H1 (cell line): ENCODE measurements around the gene DCAF16. TPM values are rescaled to one million over a fixed set of nuclear protein-coding genes. Genes with fewer than 3 reads are reported as not detected.

Experiments
- CTCF ChIA-PET: fragments of 300-600 bp; sonication (Branson Sonifier 250); formaldehyde crosslinking; loops from one replicate; lab custom pipeline; 2021; ENCODE audit not compliant: partially characterized antibody; lab: Charles Lee
- POLR2A ChIA-PET: fragments of 300-600 bp; sonication (Branson Sonifier 250); formaldehyde crosslinking; loops from one replicate; lab custom pipeline; 2021; ENCODE audit warnings: inconsistent platforms; ENCODE audit not compliant: partially characterized antibody; lab: Charles Lee
- DNase-seq, 2 experiments: peaks; one replicate each; pipeline versions ENCODE4 v3.0.0 to v3.0.0-alpha.2; 2010 to 2022; ENCODE audit warnings: low spot score in 2 of 2, low read depth in 1 of 2, mixed read lengths in 1 of 2
- FAIRE-seq: peaks from 2 replicates; lab custom pipeline; 2011; peaks lifted over from hg19 to GRCh38; lab: Jason Lieb, UNC
- H2AFZ ChIP-seq: 2 replicates; pipeline ENCODE4 v1.8.1; 2012; ENCODE audit warnings: low read length, inconsistent platforms
- H2AK5ac ChIP-seq: 2 replicates; pipeline ENCODE4 v1.6.1; 2013; ENCODE audit warnings: low read depth, low read length
- H2BK120ac ChIP-seq: replicated peaks from 2 replicates; pipeline ENCODE3; 2013; ENCODE audit warnings: low read depth, low read length, inconsistent platforms
- H2BK12ac ChIP-seq: 2 replicates; pipeline ENCODE4 v1.6.1; 2013; ENCODE audit warnings: low read depth, low read length
- H2BK15ac ChIP-seq: 2 replicates; pipeline ENCODE4 v1.6.1; 2013; ENCODE audit warnings: low read length
- H2BK20ac ChIP-seq: 2 replicates; pipeline ENCODE4 v1.6.1; 2013; ENCODE audit warnings: low read length
- H2BK5ac ChIP-seq: 2 replicates; pipeline ENCODE4 v1.6.1; 2013; ENCODE audit warnings: low read depth, low read length
- H3K14ac ChIP-seq: 2 replicates; pipeline ENCODE4 v1.6.1; 2013; ENCODE audit warnings: inconsistent platforms; ENCODE audit not compliant: insufficient read length
- H3K18ac ChIP-seq: 2 replicates; pipeline ENCODE4 v1.6.1; 2013; ENCODE audit warnings: low read length; ENCODE audit errors: extremely low read depth
- H3K23ac ChIP-seq: 2 replicates; pipeline ENCODE4 v1.6.1; 2013; ENCODE audit warnings: inconsistent platforms; ENCODE audit not compliant: insufficient read length
- H3K23me2 ChIP-seq: 2 replicates; pipeline ENCODE4 v1.6.1; 2013; ENCODE audit warnings: low read depth, low read length
- H3K27ac ChIP-seq: 2 replicates; pipeline ENCODE4 v1.6.1; 2011; ENCODE audit warnings: low read depth, low read length, inconsistent platforms
- H3K27me3 ChIP-seq, 4 experiments: replicated peaks in 1 of 4; 1 replicate in 1 of 4; 2 replicates in 3 of 4; pipeline versions ENCODE4 v1.6.1 to v1.8.1; 2011 to 2013; ENCODE audit warnings: low read length in 3 of 4, mild to moderate bottlenecking in 3 of 4, inconsistent platforms in 2 of 4, mixed read lengths in 2 of 4, moderate library complexity in 1 of 4; ENCODE audit not compliant: control insufficient read depth in 3 of 4, insufficient read depth in 3 of 4; ENCODE audit errors: extremely low read depth in 1 of 4
- H3K36me3 ChIP-seq, 4 experiments: 2 replicates each; pipeline versions ENCODE4 v1.6.1 to v1.8.1; 2011 to 2013; ENCODE audit warnings: mild to moderate bottlenecking in 4 of 4, low read length in 3 of 4, moderate library complexity in 2 of 4, control low read depth in 1 of 4, inconsistent platforms in 1 of 4; ENCODE audit not compliant: insufficient read depth in 4 of 4, control insufficient read depth in 2 of 4
- H3K4ac ChIP-seq: replicated peaks from 2 replicates; pipeline ENCODE3; 2013; ENCODE audit warnings: low read length, low read depth, mixed read lengths, inconsistent platforms; ENCODE audit not compliant: insufficient read length
- H3K4me1 ChIP-seq, 4 experiments: replicated peaks in 1 of 4; 1 replicate in 1 of 4; 2 replicates in 3 of 4; pipeline versions ENCODE4 v1.6.1 to v1.8.1; 2011 to 2013; ENCODE audit warnings: low read length in 3 of 4, inconsistent platforms in 2 of 4, mixed read lengths in 1 of 4; ENCODE audit not compliant: insufficient read depth in 4 of 4, control insufficient read depth in 3 of 4
- H3K4me2 ChIP-seq, 2 experiments: 2 replicates each; pipeline versions ENCODE4 v1.6.1 to v1.8.1; 2011 to 2013; ENCODE audit warnings: low read depth in 2 of 2, low read length in 2 of 2, control low read depth in 1 of 2, inconsistent platforms in 1 of 2, mild to moderate bottlenecking in 1 of 2; ENCODE audit not compliant: insufficient read depth in 1 of 2
- H3K4me3 ChIP-seq, 4 experiments: fragments of 200-600, 300-600 bp in 1 of 4; sonication (generic), shearing (Covaris generic), sonication (Bioruptor Twin) in 1 of 4; 2 replicates each; pipeline versions ENCODE4 v1.5.1 to v1.8.1; 2011 to 2016; ENCODE audit warnings: low read length in 4 of 4, low read depth in 3 of 4, control low read depth in 2 of 4, inconsistent platforms in 2 of 4, mild to moderate bottlenecking in 2 of 4, mixed read lengths in 1 of 4, moderate library complexity in 1 of 4; ENCODE audit not compliant: insufficient read depth in 2 of 4; ENCODE audit errors: extremely low read depth in 1 of 4
- H3K56ac ChIP-seq: replicated peaks from 2 replicates; pipeline ENCODE3; 2013; ENCODE audit warnings: low read depth, mild to moderate bottlenecking, mixed read lengths, low read length, inconsistent platforms; ENCODE audit not compliant: insufficient read length
- H3K79me1 ChIP-seq: 2 replicates; pipeline ENCODE4 v1.6.1; 2013; ENCODE audit warnings: low read depth, low read length, control low read depth
- H3K79me2 ChIP-seq, 2 experiments: 2 replicates each; pipeline versions ENCODE4 v1.6.1 to v1.8.1; 2012 to 2013; ENCODE audit warnings: low read length in 2 of 2, mild to moderate bottlenecking in 2 of 2, inconsistent platforms in 1 of 2; ENCODE audit not compliant: insufficient read depth in 2 of 2, control insufficient read depth in 1 of 2
- H3K9ac ChIP-seq, 4 experiments: replicated peaks in 1 of 4; 1 replicate in 1 of 4; 2 replicates in 3 of 4; pipeline versions ENCODE4 v1.6.1 to v1.8.1; 2011 to 2013; ENCODE audit warnings: low read depth in 3 of 4, low read length in 3 of 4, control low read depth in 2 of 4, mild to moderate bottlenecking in 2 of 4, moderate library complexity in 2 of 4, inconsistent platforms in 1 of 4; ENCODE audit errors: extremely low read depth in 1 of 4
- H3K9me3 ChIP-seq, 2 experiments: 2 replicates each; pipeline versions ENCODE4 v1.6.1 to v1.8.1; 2012 to 2013; ENCODE audit warnings: mild to moderate bottlenecking in 2 of 2, moderate library complexity in 2 of 2, control low read depth in 1 of 2, inconsistent platforms in 1 of 2, low read depth in 1 of 2, low read length in 1 of 2, mixed read lengths in 1 of 2; ENCODE audit not compliant: insufficient read depth in 2 of 2
- H4K20me1 ChIP-seq, 2 experiments: replicated peaks in 1 of 2; 2 replicates each; pipeline versions ENCODE3 to v1.8.1; 2011 to 2013; ENCODE audit warnings: inconsistent platforms in 2 of 2, low read length in 2 of 2, mild to moderate bottlenecking in 1 of 2; ENCODE audit not compliant: insufficient read depth in 2 of 2, control insufficient read depth in 1 of 2
- H4K5ac ChIP-seq: 2 replicates; pipeline ENCODE4 v1.6.1; 2013; ENCODE audit warnings: low read length, low read depth, mixed read lengths, inconsistent platforms; ENCODE audit not compliant: insufficient read length
- H4K8ac ChIP-seq: 2 replicates; pipeline ENCODE4 v1.8.0; 2013; ENCODE audit warnings: mild to moderate bottlenecking, moderate library complexity, low read length, inconsistent platforms; ENCODE audit not compliant: insufficient read depth; ENCODE audit errors: extremely low read depth
- H4K91ac ChIP-seq: replicated peaks from 2 replicates; pipeline ENCODE3; 2013; ENCODE audit warnings: low read length, mixed read lengths, inconsistent platforms; ENCODE audit not compliant: insufficient read length
- CTBP2 ChIP-seq: IDR thresholded peaks from 2 replicates; pipeline ENCODE4 v1.7.0; 2011; ENCODE audit warnings: borderline replicate concordance, mild to moderate bottlenecking, moderate library complexity, mixed read lengths, low read length; ENCODE audit not compliant: insufficient read depth, insufficient read length
- POLR2A ChIP-seq, 2 experiments: IDR thresholded peaks; 1 replicate in 1 of 2; 2 replicates in 1 of 2; pipeline ENCODE4 v1.6.1; 2011; ENCODE audit warnings: low read depth in 2 of 2, low read length in 2 of 2, mild to moderate bottlenecking in 2 of 2; ENCODE audit errors: control extremely low read depth in 1 of 2
- RAD21 ChIP-seq, 2 experiments: IDR thresholded peaks in 1 of 2; conservative IDR thresholded peaks in 1 of 2; 2 replicates each; pipeline ENCODE4 v1.6.1; 2011; ENCODE audit warnings: low read depth in 2 of 2, low read length in 2 of 2, improper control_type of control experiment in 1 of 2, inconsistent platforms in 1 of 2, mild to moderate bottlenecking in 1 of 2, moderate library complexity in 1 of 2
- RNF2 ChIP-seq: fragments of 200-900, 300-1000 bp; sonication (generic); IDR thresholded peaks from 2 replicates; pipeline ENCODE4 v1.7.1; 2016; ENCODE audit warnings: borderline replicate concordance, low read depth, mild to moderate bottlenecking, antibody characterized with exemption, low read length; ENCODE audit not compliant: poor library complexity, severe bottlenecking; ENCODE audit errors: missing control alignments
- SP2 ChIP-seq: IDR thresholded peaks from 2 replicates; pipeline ENCODE4 v1.6.1; 2012; ENCODE audit warnings: mild to moderate bottlenecking, low read length, inconsistent platforms
- WGBS, 2 experiments: shearing (Covaris generic) in 1 of 2; methylation state at CpG; one replicate each; pipeline versions ENCODE4 v1.1.6 to v1.1.7; 2013 to 2015; ENCODE audit warnings: low lambda C conversion rate in 2 of 2, mixed read lengths in 2 of 2, inconsistent platforms in 1 of 2, low coverage in 1 of 2, missing lambda C conversion rate in 1 of 2; ENCODE audit not compliant: insufficient replicate concordance in 2 of 2, insufficient coverage in 1 of 2, insufficient read length in 1 of 2; ENCODE audit errors: extremely low coverage in 1 of 2, missing lambda C conversion rate in 1 of 2; 5-methylcytosine and 5-hydroxymethylcytosine counted together
- polyA plus RNA-seq, 7 experiments: library from polyadenylated mRNA; depleted of rRNA in 3 of 7; stranded (reverse) in 5 of 7; unstranded in 2 of 7; fragments of >200 nt in 5 of 7; fragments of 200-250 nt in 2 of 7; gene quantifications; 1 replicate in 5 of 7; 2 replicates in 1 of 7; 4 replicates in 1 of 7; pipeline versions ENCODE4 v1.2.1 to v1.2.3, GENCODE V29; 2011 to 2013; ENCODE audit warnings: missing spikeins in 2 of 7, mixed read lengths in 2 of 7
- total RNA-seq: library from RNA; stranded (reverse); fragmentation: NEBNext Ultra II Directional; extraction: Animal tissue kit (Norgen Biotek cat#: 25700); gene quantifications from 2 replicates; pipeline ENCODE4 v1.2.1, GENCODE V29; 2021
- TF ChIP-seq, protein P1 (sequence below), 3 experiments: IDR thresholded peaks; 1 replicate in 2 of 3; 2 replicates in 1 of 3; pipeline versions ENCODE4 v1.5.1 to v1.6.1; 2011; ENCODE audit warnings: low read length in 3 of 3, mild to moderate bottlenecking in 3 of 3, inconsistent platforms in 2 of 3, low read depth in 1 of 3, moderate library complexity in 1 of 3; ENCODE audit not compliant: insufficient read depth in 1 of 3; ENCODE audit errors: control extremely low read depth in 1 of 3

The DCAF16 gene
- total and polyA plus RNA-seq, 2 of the 8 experiments (the other 6 are each of a cell fraction or from before 2014, with no cell fraction given) = 26.5 to 55.7 TPM

DNA sequence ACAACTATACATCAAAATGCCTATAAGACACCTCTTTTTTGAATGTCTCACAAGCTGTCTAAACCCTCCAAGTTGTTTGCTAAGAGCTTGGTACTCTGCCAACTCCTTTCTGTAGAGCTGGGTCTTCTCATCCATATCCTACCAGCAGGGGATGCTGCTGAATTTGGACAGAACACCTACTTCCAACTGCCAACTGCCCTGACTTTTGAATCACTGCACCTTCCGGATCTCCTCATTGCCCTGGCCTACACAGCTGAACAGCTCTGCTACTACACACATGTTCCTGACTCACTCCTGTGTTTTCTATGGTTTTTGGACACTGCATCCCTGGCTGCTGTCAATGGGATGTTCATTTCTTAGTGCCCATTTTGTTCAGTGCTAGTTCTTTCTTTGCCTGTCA is 47.8 kb downstream of the DCAF16 start:
- H2BK20ac ChIP-seq = no peak overlapping the region
- H3K4me2 ChIP-seq = no peak overlapping the region
- no peaks in the 10 kb centered on the region for H3K79me1 ChIP-seq
- no peak overlapping the region for H3K23ac ChIP-seq
- H4K91ac ChIP-seq = no peak overlapping the region
- H3K36me3 ChIP-seq = no peaks in the 10 kb centered on the region
- 84% methylated on average over 1 of the region's 1 CpG; no CpG with 5 or more reads in 1 of the 2 experiments for whole genome bisulfite sequencing, 2 experiments
- ChIA-PET POLR2A (interaction anchor here (1.0 kb wide), 1 partner anchor 11 kb away, joined by 4 read pairs; no protein-coding TSS in a partner anchor), CTCF (interaction anchor here (0.6 to 2.1 kb wide), 7 partner anchors 10 to 824 kb away, joined by 3 to 5 read pairs (median 3); no protein-coding TSS in a partner anchor)
- H4K5ac ChIP-seq = no peak overlapping the region
- no peak overlapping the region for H3K27ac ChIP-seq
- FAIRE-seq (no peak), DNase-seq (no peak)
- H3K4ac ChIP-seq = no peak overlapping the region
- H2BK120ac ChIP-seq = no peak overlapping the region
- no peak overlapping the region for H2BK5ac ChIP-seq
- peaks cover 0 to 15% of the 10 kb centered on the region in 2 experiments; a peak in 3 of 4 replicates for H3K9me3 ChIP-seq
- H2BK12ac ChIP-seq = no peak overlapping the region
- H2BK15ac ChIP-seq = no peak overlapping the region
- no peak overlapping the region for H2AK5ac ChIP-seq
- no peak overlapping the region for H3K14ac ChIP-seq
- no peak overlapping the region for H3K4me3 ChIP-seq
- H3K4me1 ChIP-seq = peaks cover 0 to 7% (median 3%) of the 10 kb centered on the region in 4 experiments; a peak in 5 of 7 replicates
- H3K56ac ChIP-seq = no peak overlapping the region
- no peaks in the 10 kb centered on the region for H3K79me2 ChIP-seq
- H3K18ac ChIP-seq = no peak overlapping the region
- TF ChIP-seq SP2 (no peak), RAD21 (IDR thresholded peaks at IDR 0.05 in 1 of 2, conservative IDR thresholded peaks at IDR 0.05 in 1 of 2; ENCODE audit: low read depth in 2 of 2, low read length in 2 of 2) (peak; percentile 37 to 50; a peak in 3 of 4 replicates), RNF2 (no peak), CTBP2 (no peak), POLR2A (IDR thresholded peaks at IDR 0.05; ENCODE audit: control extremely low read depth in 1 of 2, low read depth in 2 of 2, low read length in 2 of 2) (no peak)
- TF ChIP-seq, protein P1, sequence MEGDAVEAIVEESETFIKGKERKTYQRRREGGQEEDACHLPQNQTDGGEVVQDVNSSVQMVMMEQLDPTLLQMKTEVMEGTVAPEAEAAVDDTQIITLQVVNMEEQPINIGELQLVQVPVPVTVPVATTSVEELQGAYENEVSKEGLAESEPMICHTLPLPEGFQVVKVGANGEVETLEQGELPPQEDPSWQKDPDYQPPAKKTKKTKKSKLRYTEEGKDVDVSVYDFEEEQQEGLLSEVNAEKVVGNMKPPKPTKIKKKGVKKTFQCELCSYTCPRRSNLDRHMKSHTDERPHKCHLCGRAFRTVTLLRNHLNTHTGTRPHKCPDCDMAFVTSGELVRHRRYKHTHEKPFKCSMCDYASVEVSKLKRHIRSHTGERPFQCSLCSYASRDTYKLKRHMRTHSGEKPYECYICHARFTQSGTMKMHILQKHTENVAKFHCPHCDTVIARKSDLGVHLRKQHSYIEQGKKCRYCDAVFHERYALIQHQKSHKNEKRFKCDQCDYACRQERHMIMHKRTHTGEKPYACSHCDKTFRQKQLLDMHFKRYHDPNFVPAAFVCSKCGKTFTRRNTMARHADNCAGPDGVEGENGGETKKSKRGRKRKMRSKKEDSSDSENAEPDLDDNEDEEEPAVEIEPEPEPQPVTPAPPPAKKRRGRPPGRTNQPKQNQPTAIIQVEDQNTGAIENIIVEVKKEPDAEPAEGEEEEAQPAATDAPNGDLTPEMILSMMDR (IDR thresholded peaks at IDR 0.05; ENCODE audit: control extremely low read depth in 1 of 3, insufficient read depth in 1 of 3, low read depth in 1 of 3, low read length in 3 of 3) = peak in 2 of 3 experiments; percentile 22 to 39; a peak in 1 of 4 replicates
- no peaks in the 10 kb centered on the region for H3K27me3 ChIP-seq
- H2AFZ ChIP-seq = no peak overlapping the region
- no peak overlapping the region for H3K9ac ChIP-seq
- no peaks in the 10 kb centered on the region for H3K23me2 ChIP-seq
- no peaks in the 10 kb centered on the region for H4K20me1 ChIP-seq
- no peak overlapping the region for H4K8ac ChIP-seq
